Liver (tissue), 9 donors: ENCODE data around the gene LMX1B. TPM values are rescaled to one million over a fixed set of nuclear protein-coding genes. Genes with fewer than 3 reads are reported as not detected.

Source experiments
- DNase-seq: peaks from one replicate; pipeline ENCODE4 v3.0.0-alpha.2; 2017; ENCODE audit warnings: low spot score
- H3K27ac ChIP-seq, 2 donors: one replicate each; pipeline ENCODE4 v1.7.0; 2013; ENCODE audit warnings: inconsistent platforms in 2 of 2, low read length in 2 of 2, control low read depth in 1 of 2, low read depth in 1 of 2, mild to moderate bottlenecking in 1 of 2
- H3K27me3 ChIP-seq, 4 donors: one replicate each; pipeline versions ENCODE4 v1.6.1 to v1.7.0; 2013; ENCODE audit warnings: low read length in 3 of 4, inconsistent platforms in 1 of 4, mild to moderate bottlenecking in 1 of 4, moderate library complexity in 1 of 4; ENCODE audit not compliant: control insufficient read depth in 4 of 4, insufficient read depth in 4 of 4
- H3K36me3 ChIP-seq, 4 donors: one replicate each; pipeline versions ENCODE4 v1.6.1 to v1.7.0; 2013; ENCODE audit warnings: low read length in 3 of 4, mild to moderate bottlenecking in 3 of 4, low read depth in 1 of 4, moderate library complexity in 1 of 4; ENCODE audit not compliant: control insufficient read depth in 4 of 4, insufficient read depth in 3 of 4
- H3K4me1 ChIP-seq, 4 donors: one replicate each; pipeline versions ENCODE4 v1.6.1 to v1.7.0; 2013; ENCODE audit warnings: low read length in 3 of 4, mild to moderate bottlenecking in 3 of 4, moderate library complexity in 1 of 4; ENCODE audit not compliant: control insufficient read depth in 4 of 4, insufficient read depth in 4 of 4
- H3K4me3 ChIP-seq, 3 donors: one replicate each; pipeline versions ENCODE4 v1.6.1 to v1.7.0; 2013; ENCODE audit warnings: low read length in 3 of 3, control low read depth in 1 of 3, low read depth in 1 of 3, mild to moderate bottlenecking in 1 of 3
- H3K9ac ChIP-seq, 2 donors: one replicate each; pipeline ENCODE4 v1.7.0; 2013; ENCODE audit warnings: low read length in 2 of 2, mild to moderate bottlenecking in 2 of 2, moderate library complexity in 2 of 2, control low read depth in 1 of 2, low read depth in 1 of 2
- H3K9me3 ChIP-seq, 4 donors: one replicate each; pipeline versions ENCODE4 v1.6.1 to v1.7.0; 2013; ENCODE audit warnings: low read length in 3 of 4; ENCODE audit not compliant: control insufficient read depth in 4 of 4
- ATF3 ChIP-seq: IDR thresholded peaks from 2 replicates; pipeline ENCODE4 v1.6.1; 2016; ENCODE audit warnings: antibody characterized with exemption
- EGR1 ChIP-seq, 2 donors: IDR thresholded peaks; 2 replicates each; pipeline ENCODE4 v1.6.1; 2016 to 2018; ENCODE audit warnings: antibody characterized with exemption in 2 of 2, low read depth in 2 of 2
- FOXA1 ChIP-seq: IDR thresholded peaks from 2 replicates; pipeline ENCODE4 v1.6.1; 2016; ENCODE audit warnings: antibody characterized with exemption
- GABPA ChIP-seq, 2 donors: IDR thresholded peaks in 1 of 2; conservative IDR thresholded peaks in 1 of 2; 2 replicates each; pipeline ENCODE4 v1.6.1; 2016; ENCODE audit warnings: antibody characterized with exemption in 2 of 2, mild to moderate bottlenecking in 1 of 2, moderate library complexity in 1 of 2
- HNF4A ChIP-seq, 2 donors: conservative IDR thresholded peaks; 2 replicates each; pipeline ENCODE4 v1.6.1; 2016; ENCODE audit warnings: antibody characterized with exemption in 2 of 2, mild to moderate bottlenecking in 2 of 2
- HNF4G ChIP-seq: IDR thresholded peaks from 2 replicates; pipeline ENCODE4 v1.6.1; 2016; ENCODE audit warnings: antibody characterized with exemption
- MAX ChIP-seq: IDR thresholded peaks from 2 replicates; pipeline ENCODE4 v1.6.1; 2016; ENCODE audit warnings: antibody characterized with exemption
- NR2F2 ChIP-seq: IDR thresholded peaks from 2 replicates; pipeline ENCODE4 v1.6.1; 2016; ENCODE audit warnings: antibody characterized with exemption
- REST ChIP-seq: IDR thresholded peaks from 2 replicates; pipeline ENCODE4 v1.6.1; 2016; ENCODE audit warnings: antibody characterized with exemption, mild to moderate bottlenecking
- SP1 ChIP-seq: IDR thresholded peaks from 2 replicates; pipeline ENCODE4 v1.6.1; 2018; ENCODE audit warnings: antibody characterized with exemption, mild to moderate bottlenecking
- TAF1 ChIP-seq: conservative IDR thresholded peaks from 2 replicates; pipeline ENCODE4 v1.6.1; 2016; ENCODE audit warnings: antibody characterized with exemption, mild to moderate bottlenecking
- YY1 ChIP-seq: IDR thresholded peaks from 2 replicates; pipeline ENCODE4 v1.6.1; 2016; ENCODE audit warnings: antibody characterized with exemption, mild to moderate bottlenecking
- ZBTB33 ChIP-seq: IDR thresholded peaks from 2 replicates; pipeline ENCODE4 v1.6.1; 2016; ENCODE audit warnings: antibody characterized with exemption
- WGBS: extraction: QIAGEN DNeasy Blood & Tissue Kit; methylation state at CpG from one replicate; pipeline ENCODE4 v1.1.7; 2013; 5-methylcytosine and 5-hydroxymethylcytosine counted together
- polyA plus RNA-seq, 2 donors: library from polyadenylated mRNA; stranded (reverse) in 1 of 2; unstranded in 1 of 2; fragments of 200-250 nt in 1 of 2; fragments of >200 nt in 1 of 2; fragmentation: Nextera tagmentation in 1 of 2; extraction: Ambion mirVana in 1 of 2; gene quantifications; one replicate each; pipeline versions ENCODE4 v1.2.1 to v1.2.3, GENCODE V29; 2013 to 2015
- total RNA-seq, 2 donors: library from RNA; depleted of rRNA; stranded (reverse); fragments of >200 nt; gene quantifications; one replicate each; pipeline ENCODE4 v1.2.3, GENCODE V29; 2014
- donor health status: healthy.
- donor health status: healthy.
- donor health status: healthy.
- donor health status: healthy.
- donor health status: healthy.

Gene LMX1B
- total and polyA plus RNA-seq, 4 donors, result not detected

- peaks cover 0 to 8% (median 0%) of the 10 kb centered on the region in 4 donors for H3K27me3 ChIP-seq
- no peak overlapping the region for H3K27ac ChIP-seq
- TF ChIP-seq YY1 (no peak), GABPA (IDR thresholded peaks at IDR 0.05 in 1 of 2, conservative IDR thresholded peaks at IDR 0.05 in 1 of 2) (no peak), MAX (no peak)
- no peaks in the 10 kb centered on the region for H3K36me3 ChIP-seq
- no peak for DNase-seq
- H3K4me1 ChIP-seq, result no peaks in the 10 kb centered on the region
- WGBS, result 55% methylated on average over 17 of the region's 17 CpGs
- no peaks in the 10 kb centered on the region for H3K9me3 ChIP-seq
- no peak overlapping the region for H3K4me3 ChIP-seq
- no peak overlapping the region for H3K9ac ChIP-seq
Measured at GRCh38 chr9:126636983-126637798, 23.5 kb downstream of the LMX1B start.

GRCh38 chr9:126638571-126639132 lies 24.9 kb downstream of the LMX1B start:
- H3K27me3 ChIP-seq, result peaks cover 0 to 10% (median 3%) of the 10 kb centered on the region in 4 donors

More at GRCh38 chr9:126638571-126639132, 24.9 kb downstream of the LMX1B start:
- Histone ChIP-seq H3K36me3 (no peaks in the 10 kb centered on the region), H3K4me1 (no peaks in the 10 kb centered on the region), H3K4me3 (no peak overlapping the region), H3K9me3 (no peaks in the 10 kb centered on the region), H3K9ac (no peak overlapping the region), H3K27ac (no peak overlapping the region)
- WGBS, result 3% methylated on average over 30 of the region's 30 CpGs
- DNase-seq, result no peak
- TF ChIP-seq ZBTB33, result no peak
- TF ChIP-seq HNF4G, result no peak
- no peak for TF ChIP-seq EGR1 (IDR thresholded peaks at IDR 0.05; ENCODE audit: low read depth in 2 of 2)
- no peak for TF ChIP-seq SP1
- TF ChIP-seq TAF1, result no peak
- TF ChIP-seq FOXA1, result no peak
- no peak for TF ChIP-seq NR2F2
- no peak for TF ChIP-seq GABPA (IDR thresholded peaks at IDR 0.05 in 1 of 2, conservative IDR thresholded peaks at IDR 0.05 in 1 of 2)
- TF ChIP-seq ATF3, result no peak
- no peak for TF ChIP-seq HNF4A (conservative IDR thresholded peaks at IDR 0.05)
- TF ChIP-seq YY1, result no peak
- no peak for TF ChIP-seq REST
